HL-60 (cell line): Measurements from ENCODE around the gene QSOX2.

Experiments
- CTCF ChIP-seq: IDR thresholded peaks from one replicate; pipeline ENCODE4 v1.5.1; 2011; ENCODE audit warnings: low read length, control low read depth, inconsistent platforms; ENCODE audit not compliant: insufficient read depth
- REST ChIP-seq: IDR thresholded peaks from 2 replicates; pipeline ENCODE4 v1.6.1; 2012; ENCODE audit warnings: low read depth; ENCODE audit not compliant: insufficient replicate concordance

GRCh38 chr9:136276716-136277115 lies 31.1 kb upstream of the QSOX2 start:
- TF ChIP-seq CTCF (no peak), REST (no peak)
